Nephron progenitor cell (in vitro differentiated cells): ENCODE data around the gene SCAMP5.
A peak's percentile ranks its signal among the peaks of the same experiment; 100 is the strongest.

Source experiments
- DNase-seq: peaks from one replicate; pipeline ENCODE4 v3.0.0; 2021
- H3K27ac Mint-ChIP-seq: 2 replicates; pipeline ENCODE4 v1.8.0; 2021; ENCODE audit warnings: mild to moderate bottlenecking, moderate library complexity, mixed read lengths
- H3K27me3 Mint-ChIP-seq: 2 replicates; pipeline ENCODE4 v1.8.0; 2021; ENCODE audit warnings: mild to moderate bottlenecking, low read depth, mixed read lengths; ENCODE audit not compliant: poor library complexity
- H3K36me3 Mint-ChIP-seq: 2 replicates; pipeline ENCODE4 v1.8.0; 2021; ENCODE audit warnings: low read depth, mixed read lengths
- H3K4me1 Mint-ChIP-seq: 2 replicates; pipeline ENCODE4 v1.8.0; 2021; ENCODE audit warnings: mixed read lengths
- H3K4me3 Mint-ChIP-seq: 2 replicates; pipeline ENCODE4 v1.8.0; 2021; ENCODE audit warnings: mild to moderate bottlenecking, moderate library complexity, mixed read lengths
- H3K9me3 Mint-ChIP-seq: 2 replicates; pipeline ENCODE4 v1.8.0; 2021; ENCODE audit warnings: mild to moderate bottlenecking, moderate library complexity, mixed read lengths
- TF ChIP-seq, protein P1 (sequence below): fragments of 200-600 bp; sonication (generic); IDR thresholded peaks from 2 replicates; pipeline ENCODE4 v1.5.0; 2021; ENCODE audit warnings: antibody characterized with exemption

SCAMP5 gene

DNA sequence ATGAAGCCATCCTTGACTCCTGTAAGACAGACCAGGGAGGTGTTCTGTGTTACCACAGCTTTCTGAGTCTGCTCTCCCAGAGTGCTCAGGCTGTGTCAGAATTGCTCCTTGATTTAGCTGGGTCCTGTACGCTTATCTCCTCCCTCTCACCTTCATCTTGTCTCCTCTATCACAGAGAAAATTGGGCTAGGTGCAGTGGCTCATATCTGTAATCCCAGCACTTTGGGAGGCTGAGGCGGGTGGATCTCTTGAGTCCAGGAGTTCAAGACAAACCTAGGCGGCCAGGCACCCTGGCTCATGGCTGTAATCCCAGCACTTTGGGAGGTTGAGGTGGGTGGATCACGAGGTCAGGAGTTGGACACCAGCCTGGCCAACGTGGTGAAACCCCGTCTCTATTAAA lies 5.9 kb downstream of the SCAMP5 start:
- Mint-ChIP-seq H3K36me3 (peaks cover 6% of the 10 kb centered on the region), H3K4me3 (no peak overlapping the region), H3K9me3 (peaks cover 6% of the 10 kb centered on the region), H3K27ac (no peak overlapping the region), H3K27me3 (peaks cover 40% of the 10 kb centered on the region), H3K4me1 (peaks cover 10% of the 10 kb centered on the region)
- TF ChIP-seq, protein P1, sequence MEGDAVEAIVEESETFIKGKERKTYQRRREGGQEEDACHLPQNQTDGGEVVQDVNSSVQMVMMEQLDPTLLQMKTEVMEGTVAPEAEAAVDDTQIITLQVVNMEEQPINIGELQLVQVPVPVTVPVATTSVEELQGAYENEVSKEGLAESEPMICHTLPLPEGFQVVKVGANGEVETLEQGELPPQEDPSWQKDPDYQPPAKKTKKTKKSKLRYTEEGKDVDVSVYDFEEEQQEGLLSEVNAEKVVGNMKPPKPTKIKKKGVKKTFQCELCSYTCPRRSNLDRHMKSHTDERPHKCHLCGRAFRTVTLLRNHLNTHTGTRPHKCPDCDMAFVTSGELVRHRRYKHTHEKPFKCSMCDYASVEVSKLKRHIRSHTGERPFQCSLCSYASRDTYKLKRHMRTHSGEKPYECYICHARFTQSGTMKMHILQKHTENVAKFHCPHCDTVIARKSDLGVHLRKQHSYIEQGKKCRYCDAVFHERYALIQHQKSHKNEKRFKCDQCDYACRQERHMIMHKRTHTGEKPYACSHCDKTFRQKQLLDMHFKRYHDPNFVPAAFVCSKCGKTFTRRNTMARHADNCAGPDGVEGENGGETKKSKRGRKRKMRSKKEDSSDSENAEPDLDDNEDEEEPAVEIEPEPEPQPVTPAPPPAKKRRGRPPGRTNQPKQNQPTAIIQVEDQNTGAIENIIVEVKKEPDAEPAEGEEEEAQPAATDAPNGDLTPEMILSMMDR = no peak
- no peak for DNase-seq

DNA sequence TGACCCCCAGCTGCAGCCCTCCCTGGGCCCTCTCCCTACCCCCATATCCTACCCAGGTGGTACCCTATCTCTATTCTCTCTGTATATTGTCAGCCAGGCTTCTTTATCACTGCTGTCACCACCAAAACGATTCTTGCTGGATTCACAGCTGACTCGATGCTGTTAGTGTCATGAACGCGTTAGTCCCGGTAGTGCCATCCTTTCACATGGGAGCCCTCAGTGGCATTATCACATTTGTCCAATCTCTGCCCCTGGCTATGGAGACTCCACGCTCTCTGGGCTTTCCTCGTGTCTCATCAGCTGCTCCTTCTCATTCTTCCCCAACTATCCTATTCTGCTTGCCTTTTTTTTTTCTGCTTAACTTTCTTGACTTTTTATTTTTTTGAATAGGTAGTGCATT lies 7.0 kb downstream of the SCAMP5 start:
- Mint-ChIP-seq H3K9me3 (peaks cover 3% of the 10 kb centered on the region), H3K36me3 (peaks cover 3% of the 10 kb centered on the region), H3K27ac (no peak overlapping the region), H3K4me3 (no peak overlapping the region), H3K4me1 (peaks cover 5% of the 10 kb centered on the region), H3K27me3 (peaks cover 29% of the 10 kb centered on the region)
- TF ChIP-seq, protein P1 = no peak
- DNase-seq = no peak

DNA sequence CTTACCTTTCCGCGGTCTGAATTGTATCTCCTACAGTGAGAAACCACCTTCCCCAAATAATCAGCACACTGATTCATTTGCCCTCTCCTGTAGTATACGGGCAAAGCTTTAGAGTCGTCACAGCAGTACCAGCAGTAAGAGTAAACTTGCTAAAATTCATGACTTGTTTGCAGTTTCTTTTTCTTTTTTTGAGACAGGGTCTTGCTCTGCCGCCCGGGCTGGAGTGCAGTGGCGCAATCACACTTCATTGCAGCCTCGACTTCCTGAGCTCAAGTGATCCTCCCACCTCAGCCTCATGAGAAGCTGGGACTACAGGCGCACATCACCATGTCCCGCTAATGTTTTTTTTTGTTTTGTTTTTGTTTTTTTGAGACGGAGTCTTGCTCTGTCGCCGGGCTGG lies 11.9 kb downstream of the SCAMP5 start:
- no peak overlapping the region for H3K4me3 Mint-ChIP-seq
- H3K27me3 Mint-ChIP-seq = peaks cover 13% of the 10 kb centered on the region
- no peaks in the 10 kb centered on the region for H3K36me3 Mint-ChIP-seq
- TF ChIP-seq, protein P1 = no peak
- H3K4me1 Mint-ChIP-seq = peaks cover 4% of the 10 kb centered on the region
- peak overlapping the region; percentile 88 for H3K27ac Mint-ChIP-seq
- no peaks in the 10 kb centered on the region for H3K9me3 Mint-ChIP-seq
- no peak for DNase-seq

DNA sequence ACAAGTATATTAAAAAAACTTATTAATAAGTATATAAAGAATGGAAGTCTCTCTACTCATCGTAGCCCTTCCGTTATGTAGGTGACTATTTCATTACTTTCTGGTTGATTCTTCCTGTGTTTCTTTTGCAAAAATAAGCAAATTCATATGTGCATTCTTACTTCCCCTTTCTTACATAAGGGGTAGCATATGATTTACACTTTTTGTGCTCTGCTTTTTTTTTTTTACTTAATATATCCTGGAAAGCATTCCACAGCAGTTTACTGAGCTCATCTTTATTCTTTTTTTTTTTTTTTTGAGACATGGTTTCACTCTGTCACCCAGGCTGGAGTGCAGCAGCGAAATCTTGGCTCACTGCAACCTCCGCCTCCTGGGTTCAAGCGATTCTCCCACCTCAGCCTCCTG lies 12.9 kb downstream of the SCAMP5 start:
- no peak for DNase-seq
- no peak overlapping the region for H3K4me3 Mint-ChIP-seq
- no peak overlapping the region for H3K27ac Mint-ChIP-seq
- H3K9me3 Mint-ChIP-seq = no peaks in the 10 kb centered on the region
- no peaks in the 10 kb centered on the region for H3K36me3 Mint-ChIP-seq
- peaks cover 13% of the 10 kb centered on the region for H3K27me3 Mint-ChIP-seq
- TF ChIP-seq, protein P1 = no peak
- H3K4me1 Mint-ChIP-seq = peaks cover 4% of the 10 kb centered on the region

DNA sequence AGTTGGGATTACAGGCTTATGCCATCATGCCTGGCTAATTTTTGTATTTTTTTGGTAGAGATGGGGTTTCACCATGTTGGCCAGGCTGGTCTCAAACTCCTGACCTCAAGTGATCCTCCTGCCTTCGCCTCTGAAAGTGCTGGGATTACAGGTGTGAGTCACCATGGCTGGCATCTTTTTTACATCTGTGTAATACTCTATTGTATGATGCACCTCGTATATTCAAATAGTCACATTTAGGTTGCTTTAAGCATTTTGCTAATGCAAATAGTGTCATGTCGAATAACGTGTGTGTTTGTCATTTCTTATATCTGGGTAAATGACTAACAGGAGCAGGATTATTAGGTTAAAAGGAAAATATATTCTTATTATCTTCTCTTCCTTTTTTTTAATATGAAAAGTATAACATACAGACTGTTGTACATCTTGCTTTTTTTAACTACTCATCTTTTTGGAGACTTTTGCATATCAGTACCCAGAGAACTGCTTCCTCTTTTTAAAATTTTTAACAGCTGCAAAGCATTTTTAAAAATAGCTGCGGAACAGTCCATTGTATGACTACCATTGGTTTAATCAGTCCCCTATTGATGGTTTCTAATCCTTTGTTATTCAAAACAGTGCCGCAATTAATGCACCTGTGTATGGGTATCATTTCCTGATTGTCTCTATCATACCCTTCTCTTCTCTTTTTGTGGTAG lies 13.4 kb downstream of the SCAMP5 start:
- Mint-ChIP-seq H3K27ac (no peak overlapping the region), H3K27me3 (peaks cover 13% of the 10 kb centered on the region), H3K36me3 (no peaks in the 10 kb centered on the region)

More for the DNA sequence above, 13.4 kb downstream of the SCAMP5 start:
- Mint-ChIP-seq H3K9me3 (no peaks in the 10 kb centered on the region), H3K4me1 (peaks cover 4% of the 10 kb centered on the region), H3K4me3 (no peak overlapping the region)
- DNase-seq = no peak
- TF ChIP-seq, protein P1 = no peak
